Hepatocyte (in vitro differentiated cells): Measurements from ENCODE around the gene EPHA2.

Experiments
- EZH2 ChIP-seq: fragments of 200-600 bp; sonication (generic); IDR thresholded peaks from 2 replicates; pipeline ENCODE4 v1.6.1; 2016; ENCODE audit warnings: antibody characterized with exemption, mild to moderate bottlenecking, borderline replicate concordance
- EZH2phosphoT487 ChIP-seq: fragments of 200-600 bp; sonication (generic); IDR thresholded peaks from one replicate; pipeline ENCODE4 v1.6.1; 2018; ENCODE audit warnings: antibody characterized with exemption, mild to moderate bottlenecking, low read depth, moderate library complexity; ENCODE audit not compliant: unreplicated experiment, severe bottlenecking
- TF ChIP-seq, protein P1 (sequence below): fragments of 200-600 bp; sonication (generic); IDR thresholded peaks from 2 replicates; pipeline ENCODE4 v1.5.1; 2016; ENCODE audit warnings: antibody characterized with exemption, mild to moderate bottlenecking; ENCODE audit not compliant: poor library complexity

DNA sequence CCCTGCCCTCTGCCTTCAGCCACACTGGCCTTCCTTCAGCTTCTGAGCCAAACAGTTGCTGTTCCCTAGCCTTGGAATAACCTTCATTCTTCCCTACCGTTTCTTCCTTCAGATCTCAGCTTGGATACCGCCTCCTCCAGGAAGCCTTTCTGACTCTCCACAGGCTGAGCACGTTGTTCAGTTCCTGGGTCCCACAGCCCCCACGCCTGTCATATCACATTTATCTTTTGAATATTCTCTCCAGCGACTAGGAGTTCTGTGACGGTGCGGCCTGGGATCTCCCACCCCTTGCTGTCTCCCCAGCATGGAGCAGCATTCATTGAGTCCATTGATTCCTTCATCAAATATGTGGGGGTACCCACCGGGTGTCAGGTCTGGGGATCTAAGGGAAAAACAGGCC, 39.2 kb downstream of the EPHA2 start:
- TF ChIP-seq, protein P1, sequence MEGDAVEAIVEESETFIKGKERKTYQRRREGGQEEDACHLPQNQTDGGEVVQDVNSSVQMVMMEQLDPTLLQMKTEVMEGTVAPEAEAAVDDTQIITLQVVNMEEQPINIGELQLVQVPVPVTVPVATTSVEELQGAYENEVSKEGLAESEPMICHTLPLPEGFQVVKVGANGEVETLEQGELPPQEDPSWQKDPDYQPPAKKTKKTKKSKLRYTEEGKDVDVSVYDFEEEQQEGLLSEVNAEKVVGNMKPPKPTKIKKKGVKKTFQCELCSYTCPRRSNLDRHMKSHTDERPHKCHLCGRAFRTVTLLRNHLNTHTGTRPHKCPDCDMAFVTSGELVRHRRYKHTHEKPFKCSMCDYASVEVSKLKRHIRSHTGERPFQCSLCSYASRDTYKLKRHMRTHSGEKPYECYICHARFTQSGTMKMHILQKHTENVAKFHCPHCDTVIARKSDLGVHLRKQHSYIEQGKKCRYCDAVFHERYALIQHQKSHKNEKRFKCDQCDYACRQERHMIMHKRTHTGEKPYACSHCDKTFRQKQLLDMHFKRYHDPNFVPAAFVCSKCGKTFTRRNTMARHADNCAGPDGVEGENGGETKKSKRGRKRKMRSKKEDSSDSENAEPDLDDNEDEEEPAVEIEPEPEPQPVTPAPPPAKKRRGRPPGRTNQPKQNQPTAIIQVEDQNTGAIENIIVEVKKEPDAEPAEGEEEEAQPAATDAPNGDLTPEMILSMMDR = no peak
- TF ChIP-seq EZH2phosphoT487 (no peak), EZH2 (no peak)
